Upper lobe of left lung (tissue), 6 donors: ENCODE data around the gene CDC25A. TPM values are rescaled to one million over a fixed set of nuclear protein-coding genes. Genes with fewer than 3 reads are reported as not detected.

Experiments
- ATAC-seq, 2 donors: fragments of 200-7000 bp; cut with Tn5 transposase; one replicate each; pipeline ENCODE4 v1.9.1; 2022; ENCODE audit warnings: mild to moderate bottlenecking in 2 of 2, moderate library complexity in 2 of 2; ENCODE audit not compliant: low FRiP score in 2 of 2
- DNase-seq, 2 donors: peaks; one replicate each; pipeline ENCODE4 v3.0.0-alpha.2; 2019 to 2020
- H3K27ac ChIP-seq, 4 donors: fragments of 200-600 bp; sonication (generic); one replicate each; pipeline ENCODE4 v1.5.1; 2016 to 2019
- H3K27me3 ChIP-seq, 4 donors: fragments of 200-600 bp; sonication (generic); one replicate each; pipeline ENCODE4 v1.5.1; 2017 to 2019
- H3K36me3 ChIP-seq, 4 donors: fragments of 200-600 bp; sonication (generic); one replicate each; pipeline ENCODE4 v1.5.1; 2016 to 2019
- H3K4me1 ChIP-seq, 4 donors: fragments of 200-600 bp; sonication (generic); one replicate each; pipeline ENCODE4 v1.5.1; 2018 to 2019
- H3K4me3 ChIP-seq, 4 donors: fragments of 200-600 bp; sonication (generic); one replicate each; pipeline ENCODE4 v1.5.1; 2017 to 2019; ENCODE audit warnings: mild to moderate bottlenecking in 2 of 4, moderate library complexity in 1 of 4
- H3K9me3 ChIP-seq, 4 donors: fragments of 200-600 bp; sonication (generic); one replicate each; pipeline ENCODE4 v1.5.1; 2018 to 2019
- CTCF ChIP-seq, 6 experiments: fragments of 450-650 bp in 4 of 6; fragments of 200-600 bp in 2 of 6; sonication (generic) in 2 of 6; IDR thresholded peaks; one replicate each; pipeline ENCODE4 v1.5.1; 2016 to 2019; ENCODE audit warnings: antibody characterized with exemption in 6 of 6
- EP300 ChIP-seq, 4 donors: sonication (generic); formaldehyde crosslinking; IDR thresholded peaks; one replicate each; pipeline ENCODE4 v1.5.1; 2017; ENCODE audit warnings: antibody characterized with exemption in 4 of 4, control low read depth in 2 of 4
- POLR2A ChIP-seq, 4 donors: fragments of 450-650 bp; IDR thresholded peaks; one replicate each; pipeline ENCODE4 v1.5.1; 2016 to 2017; ENCODE audit warnings: antibody characterized with exemption in 4 of 4, mild to moderate bottlenecking in 2 of 4
- POLR2AphosphoS5 ChIP-seq, 2 donors: sonication (generic); formaldehyde crosslinking; IDR thresholded peaks; one replicate each; pipeline ENCODE4 v1.5.1; 2017; ENCODE audit warnings: antibody characterized with exemption in 2 of 2
- WGBS, 2 donors: methylation state at CpG; one replicate each; pipeline ENCODE4 v1.1.5; 2017 to 2018; 5-methylcytosine and 5-hydroxymethylcytosine counted together
- total RNA-seq, 6 donors: library from RNA; depleted of rRNA in 4 of 6; stranded (reverse); fragments of >200 nt in 4 of 6; gene quantifications; one replicate each; pipeline versions ENCODE4 v1.1.0 to v1.2.1, GENCODE V29; 2016 to 2021
- donor health status: DM: no; HTN: no; CAD: no; lungs with moderate emphysema.
- donor health status: DM: no; HTN: yes; CAD: no; lungs with severe emphysema.

CDC25A gene
- total RNA-seq, 6 donors from 2014 or later, result 0.30 to 1.5 (median 0.93) TPM; not detected in 2

- TF ChIP-seq POLR2A (IDR thresholded peaks at IDR 0.05) (no peak), EP300 (IDR thresholded peaks at IDR 0.05) (no peak), POLR2AphosphoS5 (IDR thresholded peaks at IDR 0.05) (no peak), CTCF (IDR thresholded peaks at IDR 0.05) (no peak)
- H3K36me3 ChIP-seq, result peaks cover 0 to 6% (median 0%) of the 10 kb centered on the region in 4 donors
- H3K9me3 ChIP-seq, result no peaks in the 10 kb centered on the region
- no peak overlapping the region for H3K27ac ChIP-seq
- DNase-seq, result peak in 1 of 2 donors; percentile 21
- WGBS, 2 donors, result 76% methylated on average over 1 to 2 of the region's 2 CpGs
- no peaks in the 10 kb centered on the region for H3K27me3 ChIP-seq
- H3K4me1 ChIP-seq, result peaks cover 7 to 17% (median 13%) of the 10 kb centered on the region in 4 donors
- ATAC-seq, result no peak
- H3K4me3 ChIP-seq, result no peak overlapping the region
Measured at GRCh38 chr3:48155122-48155521, 33.1 kb downstream of the CDC25A start.

GRCh38 chr3:48151807-48152427 lies 36.3 kb downstream of the CDC25A start:
- no peak overlapping the region for H3K4me3 ChIP-seq
- H3K9me3 ChIP-seq, result no peaks in the 10 kb centered on the region
- H3K4me1 ChIP-seq, result peaks cover 7 to 17% (median 13%) of the 10 kb centered on the region in 4 donors
- H3K27ac ChIP-seq, result peak overlapping the region in 3 of 4 donors; percentile 2 to 73 (median 42)
- WGBS, 2 donors, result 63 to 67% methylated on average over 8 of the region's 8 CpGs
- no peak for TF ChIP-seq EP300 (IDR thresholded peaks at IDR 0.05)
- no peak for TF ChIP-seq POLR2A (IDR thresholded peaks at IDR 0.05)
- no peak for TF ChIP-seq POLR2AphosphoS5 (IDR thresholded peaks at IDR 0.05)
- peak in 1 of 6 experiments; percentile 13 for TF ChIP-seq CTCF (IDR thresholded peaks at IDR 0.05)
- H3K36me3 ChIP-seq, result no peaks in the 10 kb centered on the region
- H3K27me3 ChIP-seq, result no peaks in the 10 kb centered on the region
- ATAC-seq (peak; percentile 38 to 47), DNase-seq (no peak)

- peak overlapping the region in 3 of 4 donors; percentile 24 to 73 (median 61) for H3K27ac ChIP-seq
Measured at GRCh38 chr3:48151058-48151806, 37.0 kb downstream of the CDC25A start.

GRCh38 chr3:48143992-48144391 lies 44.2 kb downstream of the CDC25A start:
- Histone ChIP-seq H3K27me3 (no peaks in the 10 kb centered on the region), H3K4me1 (peaks cover 5 to 6% (median 5%) of the 10 kb centered on the region in 4 donors), H3K27ac (peak overlapping the region in 1 of 4 donors; percentile 32), H3K36me3 (no peaks in the 10 kb centered on the region), H3K9me3 (no peaks in the 10 kb centered on the region), H3K4me3 (no peak overlapping the region)
- WGBS, 2 donors, result 71 to 80% methylated on average over 5 of the region's 5 CpGs
- DNase-seq (no peak), ATAC-seq (no peak)
- TF ChIP-seq POLR2AphosphoS5 (IDR thresholded peaks at IDR 0.05) (no peak), CTCF (IDR thresholded peaks at IDR 0.05) (no peak), EP300 (IDR thresholded peaks at IDR 0.05) (no peak), POLR2A (IDR thresholded peaks at IDR 0.05) (no peak)

More at GRCh38 chr3:48151058-48151806, 37.0 kb downstream of the CDC25A start:
- Histone ChIP-seq H3K4me3 (no peak overlapping the region), H3K9me3 (no peaks in the 10 kb centered on the region), H3K27me3 (no peaks in the 10 kb centered on the region), H3K4me1 (peaks cover 7 to 17% (median 13%) of the 10 kb centered on the region in 4 donors), H3K36me3 (no peaks in the 10 kb centered on the region)
- TF ChIP-seq POLR2A (IDR thresholded peaks at IDR 0.05) (no peak), POLR2AphosphoS5 (IDR thresholded peaks at IDR 0.05) (peak in 1 of 2 donors; percentile 9), EP300 (IDR thresholded peaks at IDR 0.05) (no peak), CTCF (IDR thresholded peaks at IDR 0.05) (peak; percentile 75 to 91 (median 83))
- DNase-seq, result peak in 1 of 2 donors; percentile 80
- ATAC-seq, result peak; percentile 92 to 95
- WGBS, 2 donors, result 31 to 36% methylated on average over 8 of the region's 8 CpGs
